GM13976 (cell line): ENCODE data around the gene CD40LG.
A peak's percentile ranks its signal among the peaks of the same experiment; 100 is the strongest.

Source experiments
- DNase-seq: peaks from one replicate; pipeline ENCODE4 v3.0.0; 2012; ENCODE audit warnings: low spot score
- CTCF ChIP-seq: IDR thresholded peaks from 2 replicates; pipeline ENCODE4 v1.5.1; 2012; ENCODE audit warnings: borderline replicate concordance, mild to moderate bottlenecking; ENCODE audit not compliant: insufficient read depth; ENCODE audit errors: extremely low read depth, missing control alignments, control extremely low read depth
- in situ Hi-C: fragments of 300-500 bp; cut with MboI; formaldehyde crosslinking; loops from one replicate; pipeline ENCODE4 v1.12.0; 2022; ENCODE audit warnings: low sequenced_read_pairs, mixed read lengths, inconsistent platforms; ENCODE audit not compliant: unreplicated experiment

Gene CD40LG

GRCh38 chrX:136666088-136666487 lies 18.1 kb downstream of the CD40LG start:
- in situ Hi-C loops, result no loop called here
- no peak for DNase-seq
- no peak for TF ChIP-seq CTCF

- no peak for TF ChIP-seq CTCF
- in situ Hi-C loops, result no loop called here
- no peak for DNase-seq
Measured at GRCh38 chrX:136667446-136668168, 19.6 kb downstream of the CD40LG start.

DNA sequence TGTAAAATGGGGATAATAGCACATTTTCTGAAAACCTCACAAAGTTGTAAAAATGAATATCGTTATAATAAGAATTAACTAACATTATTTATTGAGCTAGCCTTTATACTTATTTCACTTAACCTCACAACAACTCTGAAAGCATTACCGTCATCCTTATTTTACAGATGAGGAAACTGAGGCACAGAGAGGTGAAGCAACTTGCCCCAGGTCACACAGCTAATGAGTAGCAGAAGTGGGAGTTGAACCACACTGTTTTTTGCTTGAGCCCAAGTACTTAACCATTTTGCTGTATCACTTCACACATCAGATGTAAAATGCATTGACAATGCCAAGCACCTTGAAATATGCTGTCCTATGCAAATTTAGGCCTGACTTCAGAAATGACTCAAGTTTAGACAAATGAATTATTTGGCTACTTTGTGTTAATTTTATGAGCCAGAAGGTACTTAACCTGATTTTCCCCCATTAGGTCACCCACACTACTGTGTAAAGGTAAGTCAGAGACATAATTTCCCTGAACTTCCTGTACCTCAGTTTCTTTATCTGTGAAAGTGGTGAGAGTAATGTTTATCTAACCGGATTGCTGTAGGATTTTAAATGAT lies 23.1 kb downstream of the CD40LG start:
- no peak for TF ChIP-seq CTCF
- in situ Hi-C loops, result no loop called here
- DNase-seq, result no peak

DNA sequence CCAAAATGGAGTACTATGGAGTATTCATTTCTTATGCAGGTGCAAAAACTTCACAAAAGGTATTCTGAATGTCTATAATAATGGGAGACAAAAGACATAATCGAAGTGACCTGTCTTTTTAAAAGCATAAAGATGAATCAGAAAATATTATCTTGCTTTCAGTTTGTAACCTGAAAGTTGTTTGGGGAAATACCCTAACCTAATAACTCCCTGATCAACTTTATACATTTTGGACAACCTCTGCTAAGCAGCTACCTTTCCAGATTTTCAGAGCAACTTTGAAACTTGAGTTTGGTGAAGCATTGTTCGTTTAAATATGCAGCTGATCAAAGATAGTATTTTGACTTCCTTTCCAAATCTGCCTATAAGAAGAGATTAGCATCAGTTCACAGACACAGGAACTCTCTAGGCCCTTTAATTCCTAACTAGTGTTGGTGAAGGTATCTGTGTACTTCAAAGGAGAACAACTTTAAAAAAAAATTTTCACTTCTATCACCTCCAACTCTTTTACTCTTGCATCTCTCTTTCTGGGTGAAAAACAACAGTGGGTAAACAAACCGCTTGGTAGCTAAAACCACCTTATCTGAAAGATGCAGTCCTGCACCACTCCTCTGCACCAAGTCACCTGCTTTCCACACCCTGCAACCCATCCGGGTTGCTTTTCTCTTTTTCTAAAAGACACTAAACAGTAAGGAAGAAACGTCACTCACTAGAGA lies 26.5 kb downstream of the CD40LG start:
- DNase-seq, result peak; percentile 23
- in situ Hi-C loops, result no loop called here
- TF ChIP-seq CTCF, result no peak

DNA sequence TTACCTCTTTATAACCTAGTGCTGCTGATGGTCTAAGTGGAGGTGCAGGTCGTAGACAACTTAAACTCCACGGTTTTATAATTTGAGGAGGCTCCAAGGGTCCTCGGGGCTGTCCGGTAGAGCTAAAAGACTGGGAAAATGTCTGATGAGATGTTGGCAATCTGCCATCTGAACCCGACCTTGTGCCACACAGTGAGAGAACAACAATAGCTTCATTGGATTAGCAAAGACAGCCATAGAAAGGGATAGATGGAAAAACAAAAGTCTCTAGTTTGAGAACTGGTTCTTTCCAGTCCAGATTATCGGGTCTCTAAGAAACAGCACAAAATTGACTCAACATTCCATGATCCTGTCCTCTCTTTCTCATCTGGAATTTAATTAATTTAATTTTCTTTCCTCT lies 31.6 kb downstream of the CD40LG start:
- in situ Hi-C loops, result loop anchor here (25.0 kb wide), 1 partner anchor 642 kb away; no protein-coding TSS in a partner anchor
- DNase-seq, result no peak
- no peak for TF ChIP-seq CTCF

GRCh38 chrX:136684120-136684519 lies 36.2 kb downstream of the CD40LG start:
- no peak for DNase-seq
- in situ Hi-C loops, result loop anchor here (25.0 kb wide), 1 partner anchor 647 kb away; no protein-coding TSS in a partner anchor
- no peak for TF ChIP-seq CTCF
